ENCODE measurements around the gene CCDC8.

The CCDC8 gene

GRCh38 chr19:46374536-46375475, 38.6 kb downstream of the CCDC8 start:
- DNase-seq: no peak
- Histone ChIP-seq H3K4me3 (ENCODE audit: low read depth in 1 of 2, low read length in 2 of 2) (no peak overlapping the region), H3K27ac (ENCODE audit: low read length) (peak overlapping the region; percentile 28; the same call in 1 of the 2 replicates), H3K9ac (ENCODE audit: low read depth, low read length) (no peak overlapping the region), H2AFZ (ENCODE audit: low read depth, low read length) (no peak overlapping the region), H3K36me3 (ENCODE audit: insufficient read depth, low read length) (peaks cover 88% of the 10 kb centered on the region), H4K20me1 (ENCODE audit: insufficient read depth, low read length) (peaks cover 59% of the 10 kb centered on the region), H3K79me2 (ENCODE audit: insufficient read depth, low read length) (peaks cover 41% of the 10 kb centered on the region), H3K27me3 (ENCODE audit: insufficient read depth, low read length, poor library complexity) (no peaks in the 10 kb centered on the region), H3K4me2 (ENCODE audit: insufficient read depth, low read length) (no peak overlapping the region), H3K9me3 (ENCODE audit: insufficient read depth, low read length, severe bottlenecking) (no peaks in the 10 kb centered on the region), H3K4me1 (ENCODE audit: insufficient read depth, low read length) (0 out of 2 replicates have a peak, but pooled peaks cover 6% of the 10 kb centered on the region)
- no peak for ATAC-seq (ENCODE audit: insufficient read depth, low read depth)
- TF ChIP-seq EZH2 (IDR thresholded peaks at IDR 0.05; ENCODE audit: borderline replicate concordance, low read depth, low read length, severe bottlenecking): no peak
- no peak for TF ChIP-seq CTCF (IDR thresholded peaks at IDR 0.05; ENCODE audit: borderline replicate concordance, extremely low read depth, low read length, poor library complexity, severe bottlenecking)

GRCh38 chr19:46373491-46374359, 39.6 kb downstream of the CCDC8 start:
- no peak overlapping the region for H3K4me2 ChIP-seq (ENCODE audit: insufficient read depth, low read length)
- ATAC-seq (ENCODE audit: insufficient read depth, low read depth) (peak; percentile 48; the same call in 2 of the 3 replicates), DNase-seq (peak; percentile 26)
- H3K79me2 ChIP-seq (ENCODE audit: insufficient read depth, low read length): peaks cover 45% of the 10 kb centered on the region
- no peak overlapping the region for H3K9ac ChIP-seq (ENCODE audit: low read depth, low read length)
- peak overlapping the region; percentile 28; the same call in 1 of the 2 replicates for H3K27ac ChIP-seq (ENCODE audit: low read length)
- TF ChIP-seq EZH2 (IDR thresholded peaks at IDR 0.05; ENCODE audit: borderline replicate concordance, low read depth, low read length, severe bottlenecking) (no peak), CTCF (IDR thresholded peaks at IDR 0.05; ENCODE audit: borderline replicate concordance, extremely low read depth, low read length, poor library complexity, severe bottlenecking) (no peak)
- 0 out of 2 replicates have a peak, but pooled peaks cover 6% of the 10 kb centered on the region for H3K4me1 ChIP-seq (ENCODE audit: insufficient read depth, low read length)
- no peak overlapping the region for H2AFZ ChIP-seq (ENCODE audit: low read depth, low read length)
- H3K9me3 ChIP-seq (ENCODE audit: insufficient read depth, low read length, severe bottlenecking): no peaks in the 10 kb centered on the region
- H4K20me1 ChIP-seq (ENCODE audit: insufficient read depth, low read length): peaks cover 65% of the 10 kb centered on the region
- H3K36me3 ChIP-seq (ENCODE audit: insufficient read depth, low read length): peaks cover 82% of the 10 kb centered on the region
- H3K27me3 ChIP-seq (ENCODE audit: insufficient read depth, low read length, poor library complexity): no peaks in the 10 kb centered on the region
- no peak overlapping the region for H3K4me3 ChIP-seq (ENCODE audit: low read depth in 1 of 2, low read length in 2 of 2)

- TF ChIP-seq EZH2 (IDR thresholded peaks at IDR 0.05; ENCODE audit: borderline replicate concordance, low read depth, low read length, severe bottlenecking) (no peak), CTCF (IDR thresholded peaks at IDR 0.05; ENCODE audit: borderline replicate concordance, extremely low read depth, low read length, poor library complexity, severe bottlenecking) (peak; percentile 37)
- Histone ChIP-seq H3K4me3 (ENCODE audit: low read depth in 1 of 2, low read length in 2 of 2) (no peak overlapping the region), H3K27me3 (ENCODE audit: insufficient read depth, low read length, poor library complexity) (no peaks in the 10 kb centered on the region), H3K79me2 (ENCODE audit: insufficient read depth, low read length) (peaks cover 50% of the 10 kb centered on the region), H3K4me1 (ENCODE audit: insufficient read depth, low read length) (0 out of 2 replicates have a peak, but pooled peaks cover 6% of the 10 kb centered on the region), H4K20me1 (ENCODE audit: insufficient read depth, low read length) (peaks cover 71% of the 10 kb centered on the region), H3K9me3 (ENCODE audit: insufficient read depth, low read length, severe bottlenecking) (no peaks in the 10 kb centered on the region), H2AFZ (ENCODE audit: low read depth, low read length) (no peak overlapping the region), H3K36me3 (ENCODE audit: insufficient read depth, low read length) (peaks cover 80% of the 10 kb centered on the region), H3K9ac (ENCODE audit: low read depth, low read length) (no peak overlapping the region), H3K4me2 (ENCODE audit: insufficient read depth, low read length) (no peak overlapping the region), H3K27ac (ENCODE audit: low read length) (no peak overlapping the region)
- no peak for ATAC-seq (ENCODE audit: insufficient read depth, low read depth)
- DNase-seq: no peak
These were observed 40.4 kb downstream of the CCDC8 start for GRCh38 chr19:46372901-46373490.

Measured in DND-41 (cell line).